GM21786 (cell line): ENCODE data around the gene CAGE1.

ENCODE experiments used
- ATAC-seq: cut with Tn5 transposase; IDR thresholded peaks from one replicate; pipeline ENCODE4 v1.9.1; 2021; ENCODE audit not compliant: unreplicated experiment

CAGE1 gene

GRCh38 chr6:7389451-7390225 is at the start of gene CAGE1, which contains the start of gene RIOK1:
CAGE1 (minus strand) TSS chr6:7389742; CDS start chr6:7387173, 2,569 bp downstream.
RIOK1 (plus strand) TSS chr6:7389808; CDS start chr6:7390003, 195 bp downstream.
- peak; percentile 97 for ATAC-seq

- no peak for ATAC-seq
These were observed 49.7 kb upstream of the CAGE1 start for GRCh38 chr6:7439228-7439627.

GRCh38 chr6:7438011-7438410 is 48.5 kb upstream of the CAGE1 start:
- ATAC-seq: no peak

- no peak for ATAC-seq
These were observed 45.1 kb upstream of the CAGE1 start for GRCh38 chr6:7434672-7435071.

- no peak for ATAC-seq
These were observed 43.6 kb upstream of the CAGE1 start for GRCh38 chr6:7433121-7433617.

- no peak for ATAC-seq
These were observed 43.0 kb upstream of the CAGE1 start for GRCh38 chr6:7432391-7433120.

GRCh38 chr6:7431674-7432390 is 42.3 kb upstream of the CAGE1 start:
- ATAC-seq: no peak

- no peak for ATAC-seq
These were observed 41.8 kb upstream of the CAGE1 start for GRCh38 chr6:7431313-7431673.

- no peak for ATAC-seq
These were observed 37.1 kb upstream of the CAGE1 start for GRCh38 chr6:7426447-7427169.

- ATAC-seq: no peak
These were observed 36.3 kb upstream of the CAGE1 start for GRCh38 chr6:7425808-7426190.

GRCh38 chr6:7424967-7425807 is 35.6 kb upstream of the CAGE1 start:
- ATAC-seq: no peak

GRCh38 chr6:7424058-7424457 is 34.5 kb upstream of the CAGE1 start:
- ATAC-seq: no peak

GRCh38 chr6:7421066-7421465 is 31.5 kb upstream of the CAGE1 start:
- no peak for ATAC-seq

- no peak for ATAC-seq
These were observed 29.5 kb upstream of the CAGE1 start for GRCh38 chr6:7419065-7419464.

- no peak for ATAC-seq
These were observed 28.8 kb upstream of the CAGE1 start for GRCh38 chr6:7418238-7418905.

- no peak for ATAC-seq
These were observed 28.1 kb upstream of the CAGE1 start for GRCh38 chr6:7417684-7418083.

GRCh38 chr6:7414811-7415210 is 25.3 kb upstream of the CAGE1 start:
- ATAC-seq: no peak

- no peak for ATAC-seq
These were observed 23.7 kb upstream of the CAGE1 start for GRCh38 chr6:7413151-7413823.

- ATAC-seq: no peak
These were observed 21.8 kb upstream of the CAGE1 start for GRCh38 chr6:7411328-7411727.
